ENCODE data around the gene DOCK4. TPM values are rescaled to one million over a fixed set of nuclear protein-coding genes. Genes with fewer than 3 reads are reported as not detected.

DOCK4 gene
- total and polyA plus RNA-seq, 4 donors = 7.2 to 48.9 (median 12.8) TPM

DNA sequence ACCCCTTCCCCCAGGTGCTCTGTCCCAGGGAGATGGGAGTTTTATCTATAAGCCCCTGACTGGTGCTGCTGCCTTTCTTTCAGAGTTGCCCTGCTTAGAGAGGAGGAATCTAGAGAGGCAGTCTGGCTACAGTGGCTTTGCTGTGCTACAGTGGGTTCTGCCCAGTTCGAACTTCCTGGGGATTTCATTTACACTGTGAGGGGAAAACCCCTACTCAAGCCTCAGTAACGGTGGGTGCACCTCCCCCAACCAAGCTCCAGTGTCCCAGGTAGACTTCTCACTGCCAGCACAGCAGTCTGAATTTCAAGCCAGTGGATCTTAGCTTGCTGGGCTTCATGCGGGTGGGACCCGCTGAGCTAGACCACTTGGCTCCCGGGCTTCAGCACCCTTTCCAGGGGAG lies 500.4 kb downstream of the DOCK4 start:
- H3K9me3 ChIP-seq (ENCODE audit: control insufficient read depth in 4 of 4, low read length in 3 of 4) = peaks cover 0 to 8% (median 0%) of the 10 kb centered on the region in 4 donors
- WGBS = 91% methylated on average over 5 of the region's 5 CpGs
- no peaks in the 10 kb centered on the region for H3K4me1 ChIP-seq (ENCODE audit: control insufficient read depth in 4 of 4, insufficient read depth in 4 of 4, low read length in 3 of 4)
- H3K27me3 ChIP-seq (ENCODE audit: control insufficient read depth in 4 of 4, insufficient read depth in 4 of 4, low read length in 3 of 4) = no peaks in the 10 kb centered on the region
- no peak for TF ChIP-seq RAD21 (IDR thresholded peaks at IDR 0.05)
- TF ChIP-seq, protein P1, sequence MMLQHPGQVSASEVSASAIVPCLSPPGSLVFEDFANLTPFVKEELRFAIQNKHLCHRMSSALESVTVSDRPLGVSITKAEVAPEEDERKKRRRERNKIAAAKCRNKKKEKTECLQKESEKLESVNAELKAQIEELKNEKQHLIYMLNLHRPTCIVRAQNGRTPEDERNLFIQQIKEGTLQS (IDR thresholded peaks at IDR 0.05) = no peak
- TF ChIP-seq NR2F2 (IDR thresholded peaks at IDR 0.05) = no peak
- TF ChIP-seq HNF4A (conservative IDR thresholded peaks at IDR 0.05) = no peak
- TF ChIP-seq, protein P2, sequence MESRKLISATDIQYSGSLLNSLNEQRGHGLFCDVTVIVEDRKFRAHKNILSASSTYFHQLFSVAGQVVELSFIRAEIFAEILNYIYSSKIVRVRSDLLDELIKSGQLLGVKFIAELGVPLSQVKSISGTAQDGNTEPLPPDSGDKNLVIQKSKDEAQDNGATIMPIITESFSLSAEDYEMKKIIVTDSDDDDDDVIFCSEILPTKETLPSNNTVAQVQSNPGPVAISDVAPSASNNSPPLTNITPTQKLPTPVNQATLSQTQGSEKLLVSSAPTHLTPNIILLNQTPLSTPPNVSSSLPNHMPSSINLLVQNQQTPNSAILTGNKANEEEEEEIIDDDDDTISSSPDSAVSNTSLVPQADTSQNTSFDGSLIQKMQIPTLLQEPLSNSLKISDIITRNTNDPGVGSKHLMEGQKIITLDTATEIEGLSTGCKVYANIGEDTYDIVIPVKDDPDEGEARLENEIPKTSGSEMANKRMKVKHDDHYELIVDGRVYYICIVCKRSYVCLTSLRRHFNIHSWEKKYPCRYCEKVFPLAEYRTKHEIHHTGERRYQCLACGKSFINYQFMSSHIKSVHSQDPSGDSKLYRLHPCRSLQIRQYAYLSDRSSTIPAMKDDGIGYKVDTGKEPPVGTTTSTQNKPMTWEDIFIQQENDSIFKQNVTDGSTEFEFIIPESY (IDR thresholded peaks at IDR 0.05) = no peak
- TF ChIP-seq FOXA1 (IDR thresholded peaks at IDR 0.05) = no peak
- TF ChIP-seq, protein P3, sequence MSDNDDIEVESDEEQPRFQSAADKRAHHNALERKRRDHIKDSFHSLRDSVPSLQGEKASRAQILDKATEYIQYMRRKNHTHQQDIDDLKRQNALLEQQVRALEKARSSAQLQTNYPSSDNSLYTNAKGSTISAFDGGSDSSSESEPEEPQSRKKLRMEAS (IDR thresholded peaks at IDR 0.05) = no peak
- TF ChIP-seq, protein P4, sequence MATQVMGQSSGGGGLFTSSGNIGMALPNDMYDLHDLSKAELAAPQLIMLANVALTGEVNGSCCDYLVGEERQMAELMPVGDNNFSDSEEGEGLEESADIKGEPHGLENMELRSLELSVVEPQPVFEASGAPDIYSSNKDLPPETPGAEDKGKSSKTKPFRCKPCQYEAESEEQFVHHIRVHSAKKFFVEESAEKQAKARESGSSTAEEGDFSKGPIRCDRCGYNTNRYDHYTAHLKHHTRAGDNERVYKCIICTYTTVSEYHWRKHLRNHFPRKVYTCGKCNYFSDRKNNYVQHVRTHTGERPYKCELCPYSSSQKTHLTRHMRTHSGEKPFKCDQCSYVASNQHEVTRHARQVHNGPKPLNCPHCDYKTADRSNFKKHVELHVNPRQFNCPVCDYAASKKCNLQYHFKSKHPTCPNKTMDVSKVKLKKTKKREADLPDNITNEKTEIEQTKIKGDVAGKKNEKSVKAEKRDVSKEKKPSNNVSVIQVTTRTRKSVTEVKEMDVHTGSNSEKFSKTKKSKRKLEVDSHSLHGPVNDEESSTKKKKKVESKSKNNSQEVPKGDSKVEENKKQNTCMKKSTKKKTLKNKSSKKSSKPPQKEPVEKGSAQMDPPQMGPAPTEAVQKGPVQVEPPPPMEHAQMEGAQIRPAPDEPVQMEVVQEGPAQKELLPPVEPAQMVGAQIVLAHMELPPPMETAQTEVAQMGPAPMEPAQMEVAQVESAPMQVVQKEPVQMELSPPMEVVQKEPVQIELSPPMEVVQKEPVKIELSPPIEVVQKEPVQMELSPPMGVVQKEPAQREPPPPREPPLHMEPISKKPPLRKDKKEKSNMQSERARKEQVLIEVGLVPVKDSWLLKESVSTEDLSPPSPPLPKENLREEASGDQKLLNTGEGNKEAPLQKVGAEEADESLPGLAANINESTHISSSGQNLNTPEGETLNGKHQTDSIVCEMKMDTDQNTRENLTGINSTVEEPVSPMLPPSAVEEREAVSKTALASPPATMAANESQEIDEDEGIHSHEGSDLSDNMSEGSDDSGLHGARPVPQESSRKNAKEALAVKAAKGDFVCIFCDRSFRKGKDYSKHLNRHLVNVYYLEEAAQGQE (IDR thresholded peaks at IDR 0.05) = no peak
- TF ChIP-seq SP1 (IDR thresholded peaks at IDR 0.05) = no peak
- TF ChIP-seq EGR1 (IDR thresholded peaks at IDR 0.05; ENCODE audit: low read depth in 2 of 2) = no peak
- TF ChIP-seq HNF4G (IDR thresholded peaks at IDR 0.05) = no peak
- TF ChIP-seq JUND (IDR thresholded peaks at IDR 0.05) = no peak
- TF ChIP-seq FOXA2 (IDR thresholded peaks at IDR 0.05) = no peak
- no peak for TF ChIP-seq RXRA (IDR thresholded peaks at IDR 0.05)
- TF ChIP-seq, protein P5, sequence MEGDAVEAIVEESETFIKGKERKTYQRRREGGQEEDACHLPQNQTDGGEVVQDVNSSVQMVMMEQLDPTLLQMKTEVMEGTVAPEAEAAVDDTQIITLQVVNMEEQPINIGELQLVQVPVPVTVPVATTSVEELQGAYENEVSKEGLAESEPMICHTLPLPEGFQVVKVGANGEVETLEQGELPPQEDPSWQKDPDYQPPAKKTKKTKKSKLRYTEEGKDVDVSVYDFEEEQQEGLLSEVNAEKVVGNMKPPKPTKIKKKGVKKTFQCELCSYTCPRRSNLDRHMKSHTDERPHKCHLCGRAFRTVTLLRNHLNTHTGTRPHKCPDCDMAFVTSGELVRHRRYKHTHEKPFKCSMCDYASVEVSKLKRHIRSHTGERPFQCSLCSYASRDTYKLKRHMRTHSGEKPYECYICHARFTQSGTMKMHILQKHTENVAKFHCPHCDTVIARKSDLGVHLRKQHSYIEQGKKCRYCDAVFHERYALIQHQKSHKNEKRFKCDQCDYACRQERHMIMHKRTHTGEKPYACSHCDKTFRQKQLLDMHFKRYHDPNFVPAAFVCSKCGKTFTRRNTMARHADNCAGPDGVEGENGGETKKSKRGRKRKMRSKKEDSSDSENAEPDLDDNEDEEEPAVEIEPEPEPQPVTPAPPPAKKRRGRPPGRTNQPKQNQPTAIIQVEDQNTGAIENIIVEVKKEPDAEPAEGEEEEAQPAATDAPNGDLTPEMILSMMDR (IDR thresholded peaks at IDR 0.05; ENCODE audit: low read depth, low read length, missing input control) = no peak
- no peak for TF ChIP-seq GABPA (IDR thresholded peaks at IDR 0.05 in 1 of 2, conservative IDR thresholded peaks at IDR 0.05 in 1 of 2)
- no peak for TF ChIP-seq YY1 (IDR thresholded peaks at IDR 0.05)
- TF ChIP-seq TAF1 (conservative IDR thresholded peaks at IDR 0.05) = no peak
- H3K4me3 ChIP-seq (ENCODE audit: low read depth in 1 of 3, low read length in 3 of 3) = no peak overlapping the region
- no peak overlapping the region for H3K27ac ChIP-seq (ENCODE audit: low read depth in 1 of 2, low read length in 2 of 2)
- no peak overlapping the region for H3K9ac ChIP-seq (ENCODE audit: low read depth in 1 of 2, low read length in 2 of 2)
- DNase-seq (ENCODE audit: low spot score) = no peak
- no peaks in the 10 kb centered on the region for H3K36me3 ChIP-seq (ENCODE audit: control insufficient read depth in 4 of 4, insufficient read depth in 3 of 4, low read depth in 1 of 4, low read length in 3 of 4)

Measured in liver (tissue), 9 donors.